WERI-Rb-1 (cell line): ENCODE results near the gene NHSL1.

ENCODE experiments used
- DNase-seq: peaks from one replicate; pipeline ENCODE4 v3.0.0-alpha.2; 2020
- H3K27ac ChIP-seq: fragments of 250-450 bp; sonication (Bioruptor Pico); 2 replicates; pipeline ENCODE4 v1.5.1; 2020; ENCODE audit warnings: mild to moderate bottlenecking, moderate library complexity
- H3K27me3 ChIP-seq: fragments of 250-450 bp; sonication (Bioruptor Pico); 2 replicates; pipeline ENCODE4 v1.5.1; 2021; ENCODE audit warnings: mild to moderate bottlenecking, low read depth, moderate library complexity; ENCODE audit not compliant: insufficient read depth, severe bottlenecking
- H3K36me3 ChIP-seq: fragments of 250-450 bp; sonication (Bioruptor Pico); 2 replicates; pipeline ENCODE4 v1.5.1; 2020; ENCODE audit warnings: mild to moderate bottlenecking, moderate library complexity
- H3K4me3 ChIP-seq: 2 replicates; pipeline ENCODE4 v1.5.1; 2011; ENCODE audit warnings: low read depth, mild to moderate bottlenecking, control low read depth, low read length
- H3K9me3 ChIP-seq: fragments of 250-450 bp; sonication (Bioruptor Pico); 2 replicates; pipeline ENCODE4 v1.5.1; 2021; ENCODE audit warnings: mild to moderate bottlenecking, moderate library complexity; ENCODE audit not compliant: severe bottlenecking
- CTCF ChIP-seq: IDR thresholded peaks from 2 replicates; pipeline ENCODE4 v1.5.1; 2011; ENCODE audit warnings: low read depth, mild to moderate bottlenecking, control low read depth, inconsistent platforms, low read length

Gene NHSL1

GRCh38 chr6:138541823-138542481 is 42.7 kb upstream of the NHSL1 start:
- no peak for TF ChIP-seq CTCF
- H3K27me3 ChIP-seq = no peaks in the 10 kb centered on the region
- H3K9me3 ChIP-seq = no peaks in the 10 kb centered on the region
- no peak for DNase-seq
- H3K27ac ChIP-seq = no peak overlapping the region
- no peak overlapping the region for H3K4me3 ChIP-seq
- H3K36me3 ChIP-seq = no peaks in the 10 kb centered on the region

GRCh38 chr6:138540468-138540867 is 41.2 kb upstream of the NHSL1 start:
- Histone ChIP-seq H3K36me3 (no peaks in the 10 kb centered on the region), H3K9me3 (no peaks in the 10 kb centered on the region), H3K4me3 (no peak overlapping the region), H3K27ac (no peak overlapping the region), H3K27me3 (no peaks in the 10 kb centered on the region)
- TF ChIP-seq CTCF = no peak
- DNase-seq = no peak

- H3K4me3 ChIP-seq = no peak overlapping the region
- no peak for TF ChIP-seq CTCF
- no peaks in the 10 kb centered on the region for H3K27me3 ChIP-seq
- H3K36me3 ChIP-seq = no peaks in the 10 kb centered on the region
- no peak for DNase-seq
- H3K9me3 ChIP-seq = no peaks in the 10 kb centered on the region
- no peak overlapping the region for H3K27ac ChIP-seq
These were observed 40.6 kb upstream of the NHSL1 start for GRCh38 chr6:138539876-138540275.

- no peak overlapping the region for H3K27ac ChIP-seq
- DNase-seq = no peak
- H3K4me3 ChIP-seq = no peak overlapping the region
- no peaks in the 10 kb centered on the region for H3K36me3 ChIP-seq
- no peaks in the 10 kb centered on the region for H3K27me3 ChIP-seq
- no peak for TF ChIP-seq CTCF
- no peaks in the 10 kb centered on the region for H3K9me3 ChIP-seq
These were observed 39.2 kb upstream of the NHSL1 start for GRCh38 chr6:138538390-138539031.

- no peak overlapping the region for H3K27ac ChIP-seq
- TF ChIP-seq CTCF = no peak
These were observed 37.8 kb upstream of the NHSL1 start for GRCh38 chr6:138537106-138537505.

More at GRCh38 chr6:138537106-138537505, 37.8 kb upstream of the NHSL1 start:
- no peak overlapping the region for H3K4me3 ChIP-seq
- no peak for DNase-seq
- no peaks in the 10 kb centered on the region for H3K9me3 ChIP-seq
- no peaks in the 10 kb centered on the region for H3K36me3 ChIP-seq
- H3K27me3 ChIP-seq = no peaks in the 10 kb centered on the region
